Eye (tissue), 1 donor: Measurements from ENCODE around the gene NUMB.
"Not testable (repeated sequence)": the region's sequence is repeated elsewhere in the genome, so short reads cannot be mapped to it uniquely, and the experiment has no call there.

Experiments
- DNase-seq: peaks from one replicate; pipeline ENCODE4 v3.0.0-alpha.2; 2015

Gene NUMB

DNA sequence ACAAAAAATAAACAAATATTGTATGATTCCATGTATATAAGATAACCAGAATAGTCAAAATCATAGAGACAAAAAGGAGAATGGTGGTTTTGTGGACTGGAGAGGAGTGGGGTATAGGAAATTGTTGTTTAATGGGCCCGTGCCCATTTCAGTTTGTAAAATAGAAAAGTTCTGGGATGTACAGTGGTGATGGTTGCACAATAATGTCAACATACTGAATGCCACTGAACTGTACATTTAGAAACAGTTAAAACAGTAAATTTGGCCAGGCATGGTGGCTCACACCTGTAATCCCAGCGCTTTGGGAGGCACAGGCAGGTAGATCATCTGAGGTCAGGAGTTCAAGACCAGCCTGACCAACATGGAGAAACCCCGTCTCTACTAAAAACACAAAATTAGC is 40.1 kb downstream of the NUMB start:
- DNase-seq = no peak

DNA sequence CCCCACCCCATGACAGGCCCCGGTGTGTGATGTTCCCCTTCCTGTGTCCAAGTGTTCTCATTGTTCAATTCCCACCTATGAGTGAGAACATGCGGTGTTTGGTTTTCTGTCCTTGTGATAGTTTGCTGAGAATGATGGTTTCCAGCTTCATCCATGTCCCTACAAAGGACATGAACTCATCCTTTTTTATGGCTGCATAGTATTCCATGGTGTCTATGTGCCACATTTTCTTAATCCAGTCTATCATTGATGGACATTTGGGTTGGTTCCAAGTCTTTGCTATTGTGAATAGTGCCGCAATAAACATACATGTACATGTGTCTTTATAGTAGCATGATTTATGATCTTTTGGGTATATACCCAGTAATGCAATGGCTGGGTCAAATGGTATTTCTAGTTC is 52.1 kb downstream of the NUMB start:
- DNase-seq = not testable (repeated sequence)

- no peak for DNase-seq
Observed at GRCh38 chr14:73403181-73403752, 55.1 kb downstream of the NUMB start.

GRCh38 chr14:73402579-73402978 is 55.8 kb downstream of the NUMB start:
- no peak for DNase-seq

DNA sequence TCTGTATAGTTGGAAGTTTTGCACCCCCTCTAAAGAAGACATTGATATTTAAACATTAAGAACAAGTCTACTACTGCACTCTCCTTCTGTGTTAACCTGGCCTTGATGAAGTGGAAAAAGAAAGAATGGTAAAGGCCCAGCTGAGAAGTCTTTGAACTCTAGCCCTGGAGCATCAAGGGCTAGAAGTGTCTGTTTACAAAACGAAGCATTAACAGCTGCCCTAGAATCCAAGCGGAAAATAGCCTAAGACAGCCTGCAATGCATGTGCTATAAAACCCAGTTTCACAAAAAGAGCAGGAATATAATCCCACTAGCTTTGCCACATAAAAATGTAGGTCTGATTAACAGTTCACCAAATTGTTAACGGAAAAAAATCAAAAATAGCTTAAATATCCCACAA is 60.5 kb downstream of the NUMB start:
- peak; percentile 73 for DNase-seq

DNA sequence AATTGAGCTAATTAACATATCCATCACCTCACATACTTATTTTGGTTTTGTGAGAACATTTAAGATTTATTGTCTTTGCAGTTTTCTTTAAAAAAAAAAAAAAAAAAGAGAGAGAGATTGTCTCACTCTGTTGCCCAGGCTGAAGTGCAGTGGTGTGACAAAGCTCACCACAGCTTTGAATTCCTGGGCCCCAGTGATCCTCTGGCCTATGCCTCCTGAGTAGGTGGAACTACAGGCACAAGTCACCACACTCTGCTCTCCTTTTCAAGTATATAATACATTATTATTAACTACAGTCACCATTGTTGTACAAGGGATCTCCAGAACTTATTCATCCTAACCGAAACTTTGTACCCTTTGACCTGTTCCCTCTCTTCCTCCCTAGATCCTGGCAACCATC is 64.0 kb downstream of the NUMB start:
- DNase-seq = no peak

- DNase-seq = no peak
Observed at GRCh38 chr14:73393375-73393774, 65.0 kb downstream of the NUMB start.

DNA sequence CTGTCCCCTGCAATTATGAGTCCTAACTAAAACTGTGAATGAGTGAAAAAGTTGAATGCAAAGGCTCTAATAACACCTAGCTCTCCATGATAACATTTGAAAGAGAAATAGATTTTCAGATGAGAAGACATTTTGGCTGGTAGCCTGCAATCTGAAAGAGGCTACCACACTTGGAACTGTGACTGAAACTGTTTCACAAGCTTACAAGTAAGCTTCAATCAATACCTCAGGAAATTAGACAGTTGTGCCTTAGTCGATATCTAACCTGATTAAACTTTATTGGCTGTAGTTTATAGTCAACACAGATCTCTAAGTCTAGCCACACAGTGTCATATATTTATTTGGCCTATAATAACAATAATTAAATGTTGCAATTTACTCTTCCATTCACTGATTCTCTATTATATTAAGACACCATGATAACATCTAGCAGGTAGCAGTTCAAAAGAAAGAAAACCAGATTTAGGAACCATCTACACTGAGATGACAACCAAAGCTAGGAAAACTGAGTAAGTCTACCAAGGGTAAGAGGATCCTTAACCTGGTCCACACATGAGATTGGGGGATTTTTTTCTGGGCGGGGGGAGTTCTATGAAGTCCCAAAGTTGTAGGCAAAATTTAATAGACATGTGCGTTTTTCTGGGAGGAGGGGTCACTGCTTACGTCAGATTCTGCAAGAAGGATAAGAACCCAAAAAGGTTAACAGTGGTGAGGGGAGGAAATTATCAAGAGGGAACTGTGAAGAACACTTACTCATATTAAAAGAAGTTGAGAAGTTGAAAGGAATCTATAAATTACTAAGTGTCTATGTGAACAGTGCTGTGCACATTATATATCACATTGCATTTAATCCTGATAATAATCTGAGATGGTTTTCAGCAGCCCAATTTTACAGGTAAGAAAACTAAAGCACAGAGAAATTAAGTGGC is 65.8 kb downstream of the NUMB start:
- DNase-seq = no peak

DNA sequence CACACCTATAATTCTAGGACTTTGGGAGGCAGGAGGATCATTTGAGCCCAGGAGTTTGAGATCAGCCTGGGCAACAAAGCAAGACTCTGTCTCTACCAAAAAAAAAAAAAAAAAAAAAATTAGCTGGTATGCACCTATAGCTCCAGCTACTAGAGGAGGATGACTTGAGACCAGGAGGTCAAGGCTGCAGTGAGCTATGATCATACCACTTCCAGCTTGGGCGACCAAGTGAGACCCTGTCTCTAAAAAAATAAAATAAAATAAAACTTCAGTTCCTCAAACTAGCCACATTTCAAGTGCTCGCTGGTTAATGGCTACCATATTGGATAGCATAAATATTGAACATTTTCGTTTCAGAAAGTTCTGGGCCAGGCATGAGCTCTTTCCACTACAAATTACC is 70.5 kb downstream of the NUMB start:
- not testable (repeated sequence) for DNase-seq

- peak; percentile 9 for DNase-seq
Observed at GRCh38 chr14:73386342-73386741, 72.0 kb downstream of the NUMB start.

DNA sequence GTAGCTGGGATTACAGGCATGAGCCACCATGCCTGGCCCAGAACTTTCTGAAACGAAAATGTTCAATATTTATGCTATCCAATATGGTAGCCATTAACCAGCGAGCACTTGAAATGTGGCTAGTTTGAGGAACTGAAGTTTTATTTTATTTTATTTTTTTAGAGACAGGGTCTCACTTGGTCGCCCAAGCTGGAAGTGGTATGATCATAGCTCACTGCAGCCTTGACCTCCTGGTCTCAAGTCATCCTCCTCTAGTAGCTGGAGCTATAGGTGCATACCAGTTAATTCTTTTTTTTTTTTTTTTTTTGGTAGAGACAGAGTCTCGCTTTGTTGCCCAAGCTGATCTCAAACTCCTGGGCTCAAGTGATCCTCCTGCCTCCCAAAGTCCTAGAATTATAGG is 73.3 kb downstream of the NUMB start:
- not testable (repeated sequence) for DNase-seq

DNA sequence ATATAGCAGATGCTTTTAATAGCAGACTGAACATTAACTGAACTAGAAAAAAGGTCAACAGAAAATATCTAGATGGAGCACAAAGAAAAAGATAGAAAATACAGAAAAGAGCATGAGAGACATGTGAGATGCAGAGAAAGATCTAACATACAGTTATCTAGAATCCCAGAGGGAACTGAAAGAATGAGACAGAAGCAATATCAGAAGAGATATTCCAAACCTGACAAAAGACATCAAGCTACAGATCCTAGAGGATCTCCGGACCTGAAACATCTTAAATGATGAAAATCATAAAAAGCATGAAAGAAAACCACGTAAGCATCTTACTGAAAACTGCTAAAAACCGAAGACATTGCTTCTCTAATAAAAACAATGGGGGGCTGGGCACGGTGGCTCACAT is 75.0 kb downstream of the NUMB start:
- DNase-seq = no peak

DNA sequence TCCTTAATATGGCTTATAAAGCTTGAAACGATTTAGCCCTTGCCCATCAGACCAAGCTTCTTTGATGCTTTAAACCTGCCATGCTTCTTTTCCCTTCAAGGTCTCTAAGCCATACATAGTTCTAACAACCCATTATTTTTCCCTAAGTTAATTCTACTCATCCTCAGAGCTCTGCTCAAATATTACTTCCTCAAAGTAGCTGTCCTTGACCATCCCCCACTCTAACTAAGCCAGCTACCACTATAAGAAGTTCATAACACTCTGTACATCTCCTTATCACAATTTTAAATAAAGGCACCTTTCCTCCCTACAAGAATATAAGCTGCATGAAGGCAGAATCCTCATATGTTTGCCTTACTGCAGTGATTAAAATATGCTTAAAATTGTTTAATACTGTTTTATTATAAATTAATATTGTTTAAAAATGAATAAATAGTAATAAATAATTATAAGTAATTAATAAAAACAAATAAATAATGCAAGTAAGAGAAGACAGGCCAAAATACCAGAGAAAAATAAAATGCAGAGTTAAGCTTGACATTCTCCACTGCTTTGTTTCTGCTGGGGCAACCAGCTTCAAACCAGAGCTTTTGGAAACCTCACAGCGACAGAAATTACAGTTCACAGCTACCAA is 76.8 kb downstream of the NUMB start:
- DNase-seq = no peak

DNA sequence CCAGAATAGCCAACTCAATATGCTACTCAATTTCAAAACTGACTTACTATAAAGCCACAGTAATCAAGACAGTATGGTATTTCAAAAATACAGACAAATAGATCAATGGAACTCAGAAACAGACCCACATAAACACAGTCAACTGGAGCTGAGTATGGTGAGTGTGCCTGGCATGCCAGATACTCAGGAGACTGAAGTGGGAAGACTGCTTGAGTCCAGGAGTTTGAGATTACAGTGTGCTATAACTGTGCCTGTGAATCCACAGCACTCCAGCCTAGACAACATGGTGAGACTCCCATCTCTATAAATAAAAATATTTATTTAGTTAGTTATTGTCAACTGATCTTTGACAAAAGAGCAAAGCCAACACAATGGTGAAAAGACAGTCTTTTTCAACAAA is 81.8 kb downstream of the NUMB start:
- no peak for DNase-seq

DNA sequence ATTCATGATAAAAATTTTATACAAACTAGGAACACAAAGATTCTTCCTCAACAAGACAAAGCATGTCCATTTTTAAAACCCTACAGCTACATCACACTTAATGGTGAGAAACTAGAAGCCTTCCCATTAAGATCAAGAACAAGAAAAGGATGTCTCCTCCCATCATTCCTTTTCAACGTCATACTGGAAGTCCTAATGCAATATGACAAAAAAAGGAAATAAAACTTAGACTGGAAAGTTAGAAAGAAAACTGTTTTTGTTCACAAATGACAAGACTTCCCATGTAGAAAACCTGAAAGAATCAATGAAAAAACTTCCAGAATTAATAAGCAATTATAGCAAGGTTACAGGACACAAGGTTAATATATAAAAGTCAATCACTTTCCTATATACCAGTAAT is 82.5 kb downstream of the NUMB start:
- DNase-seq = no peak

- no peak for DNase-seq
Observed at GRCh38 chr14:73374218-73374617, 84.1 kb downstream of the NUMB start.

GRCh38 chr14:73372529-73372928 is 85.8 kb downstream of the NUMB start:
- DNase-seq = no peak

DNA sequence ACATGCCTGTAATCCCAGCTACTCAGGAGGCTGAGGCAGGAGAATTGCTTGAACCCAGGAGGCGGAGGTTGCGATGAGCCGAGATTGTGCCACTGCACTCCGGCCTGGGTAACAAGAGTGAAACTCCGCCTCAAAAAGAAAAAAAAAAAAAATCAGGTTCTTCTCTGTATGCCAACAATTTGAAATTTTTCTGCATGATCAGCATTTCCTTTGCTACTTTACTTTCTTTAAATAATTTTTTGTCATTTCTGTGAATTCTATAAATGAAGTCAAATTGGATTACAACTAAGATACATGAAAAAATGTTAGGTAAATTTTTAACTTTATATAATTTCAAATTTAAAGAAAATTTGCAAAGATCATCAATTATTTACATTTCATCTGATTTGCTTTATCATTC is 87.8 kb downstream of the NUMB start:
- DNase-seq = no peak

- DNase-seq = no peak
Observed at GRCh38 chr14:73369428-73369827, 88.9 kb downstream of the NUMB start.

- no peak for DNase-seq
Observed at GRCh38 chr14:73368616-73369015, 89.7 kb downstream of the NUMB start.

GRCh38 chr14:73365727-73366126 is 92.6 kb downstream of the NUMB start:
- no peak for DNase-seq

DNA sequence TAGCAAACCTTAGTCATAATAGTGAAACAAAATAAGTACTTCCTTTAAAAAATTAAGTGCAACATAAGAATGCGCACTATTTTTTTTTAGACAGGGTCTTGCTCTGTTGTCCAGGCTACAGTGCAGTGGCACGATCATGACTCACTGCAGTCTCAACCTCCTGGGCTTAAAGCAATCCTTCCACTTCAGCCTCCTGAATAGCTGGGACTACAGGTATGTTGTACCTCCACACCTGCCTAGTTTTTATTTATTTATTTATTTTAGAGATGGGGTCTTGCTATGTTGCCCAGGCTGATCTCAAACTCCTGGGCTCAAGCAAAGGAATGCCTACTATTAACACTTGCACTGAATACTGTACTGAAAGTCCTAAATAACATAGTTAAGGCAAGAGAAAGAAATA is 93.8 kb downstream of the NUMB start:
- DNase-seq = no peak

- no peak for DNase-seq
Observed at GRCh38 chr14:73359445-73359844, 98.9 kb downstream of the NUMB start.

DNA sequence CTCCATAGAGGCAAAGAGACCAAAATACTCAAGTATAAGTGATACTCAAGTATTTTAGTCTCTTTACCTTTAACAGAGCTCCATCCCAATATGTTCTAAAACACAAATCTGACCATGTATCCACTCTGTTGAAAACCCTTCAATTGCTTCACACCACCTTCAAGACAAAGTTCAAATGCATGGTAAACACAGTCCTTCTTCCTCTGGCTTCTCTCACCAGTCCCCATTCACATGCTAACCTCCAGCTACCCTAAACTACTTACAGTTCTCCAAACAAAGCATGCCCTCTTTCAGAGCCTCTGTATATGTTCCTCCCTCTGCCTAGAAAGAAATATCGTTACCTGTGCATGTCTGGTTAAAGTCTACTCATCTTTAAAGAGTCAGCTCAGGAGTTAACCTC is 100.2 kb downstream of the NUMB start:
- no peak for DNase-seq
